NT2/D1 (cell line): ENCODE results near the gene TLL1.

ENCODE experiments used
- DNase-seq: peaks from one replicate; pipeline ENCODE4 v3.0.0-alpha.2; 2011; ENCODE audit warnings: low read depth, low spot score
- H3K27me3 ChIP-seq: 2 replicates; pipeline ENCODE4 v1.6.0; 2011; ENCODE audit warnings: mild to moderate bottlenecking; ENCODE audit not compliant: insufficient read length, insufficient read depth
- H3K36me3 ChIP-seq: 2 replicates; pipeline ENCODE4 v1.6.1; 2011; ENCODE audit warnings: mild to moderate bottlenecking, low read length, mixed read lengths; ENCODE audit not compliant: insufficient read depth, insufficient read length
- H3K4me1 ChIP-seq: 2 replicates; pipeline ENCODE4 v1.5.1; 2011; ENCODE audit not compliant: insufficient read depth, insufficient read length
- H3K4me3 ChIP-seq: 2 replicates; pipeline ENCODE4 v1.5.1; 2011; ENCODE audit warnings: low read depth; ENCODE audit not compliant: insufficient read length
- H3K9ac ChIP-seq: 2 replicates; pipeline ENCODE4 v1.6.0; 2011; ENCODE audit warnings: low read depth; ENCODE audit not compliant: insufficient read length
- H3K9me3 ChIP-seq: 2 replicates; pipeline ENCODE4 v1.5.1; 2011; ENCODE audit warnings: mild to moderate bottlenecking, low read length; ENCODE audit not compliant: insufficient read depth
- SUZ12 ChIP-seq: IDR thresholded peaks from 2 replicates; pipeline ENCODE4 v1.6.1; 2011; ENCODE audit not compliant: insufficient read length, insufficient read depth; ENCODE audit errors: extremely low read depth
- YY1 ChIP-seq: IDR thresholded peaks from 2 replicates; pipeline ENCODE4 v1.6.1; 2011; ENCODE audit not compliant: insufficient read length, insufficient read depth
- ZNF274 ChIP-seq: IDR thresholded peaks from 2 replicates; pipeline ENCODE4 v1.6.1; 2011; ENCODE audit warnings: mild to moderate bottlenecking, low read depth, low read length

The TLL1 gene

DNA sequence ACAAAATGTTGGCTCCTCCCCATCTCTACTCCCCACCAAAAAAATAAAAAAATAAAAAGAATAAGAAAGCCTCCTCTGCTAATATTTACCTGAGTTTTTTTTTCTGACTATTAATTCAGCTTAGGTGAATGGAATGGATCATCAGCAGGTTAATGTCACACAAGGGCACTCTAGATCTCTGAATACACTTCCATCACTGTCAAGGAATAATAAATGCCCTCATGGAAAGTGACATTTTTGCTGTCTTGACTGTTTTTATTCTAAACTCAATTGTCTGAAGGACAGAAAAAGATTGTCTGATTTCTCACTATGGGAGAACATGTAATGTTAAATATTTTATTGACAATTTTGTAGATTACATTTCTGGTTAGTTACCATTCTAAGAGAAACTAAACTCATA lies 30.4 kb upstream of the TLL1 start:
- Histone ChIP-seq H3K9ac (no peak overlapping the region), H3K4me3 (no peak overlapping the region), H3K9me3 (no peaks in the 10 kb centered on the region), H3K4me1 (no peaks in the 10 kb centered on the region), H3K36me3 (no peaks in the 10 kb centered on the region), H3K27me3 (no peaks in the 10 kb centered on the region)
- no peak for DNase-seq
- no peak for TF ChIP-seq ZNF274
- TF ChIP-seq SUZ12, result no peak
- TF ChIP-seq YY1, result no peak

DNA sequence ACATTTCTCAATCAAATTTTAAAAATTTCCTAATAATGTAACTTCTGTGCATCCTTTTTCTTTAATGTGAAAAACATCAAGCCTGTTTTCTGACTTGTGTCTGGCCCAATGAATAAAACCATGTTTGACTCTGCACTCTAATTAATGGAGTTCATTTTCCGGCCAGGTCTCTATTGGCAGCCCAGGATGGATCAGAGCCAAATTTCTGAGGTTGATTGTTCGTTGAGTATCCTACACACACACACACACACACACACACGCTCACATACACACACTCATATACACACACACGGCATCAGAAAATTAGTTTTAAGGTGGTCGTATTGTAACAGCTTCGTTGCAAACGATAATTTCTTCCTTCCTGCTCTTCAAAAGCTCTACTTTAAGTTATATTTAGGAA lies 28.9 kb upstream of the TLL1 start:
- Histone ChIP-seq H3K4me3 (no peak overlapping the region), H3K36me3 (no peaks in the 10 kb centered on the region), H3K27me3 (no peaks in the 10 kb centered on the region), H3K4me1 (no peaks in the 10 kb centered on the region), H3K9me3 (no peaks in the 10 kb centered on the region), H3K9ac (no peak overlapping the region)
- TF ChIP-seq YY1, result no peak
- TF ChIP-seq SUZ12, result no peak
- TF ChIP-seq ZNF274, result no peak
- no peak for DNase-seq

DNA sequence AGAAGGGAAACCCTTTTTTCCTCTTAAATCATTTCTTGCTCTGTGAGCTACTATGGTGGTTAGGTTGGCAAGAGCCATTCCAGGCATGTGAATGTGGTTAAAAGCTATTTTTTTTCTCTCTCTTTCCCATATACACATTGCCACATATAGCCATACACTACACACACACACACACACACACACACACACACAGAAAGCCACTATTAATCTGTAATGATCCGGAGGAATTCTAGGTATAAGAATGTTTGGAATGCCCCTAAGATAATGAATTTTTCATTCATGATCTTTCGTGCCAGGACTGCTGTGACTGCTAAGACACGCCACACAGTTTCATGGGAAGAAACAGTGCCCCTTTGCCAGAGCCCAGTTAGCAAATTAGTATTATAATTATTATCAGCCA lies 21.8 kb upstream of the TLL1 start:
- DNase-seq, result no peak
- TF ChIP-seq SUZ12 (no peak), ZNF274 (no peak), YY1 (no peak)
- Histone ChIP-seq H3K4me3 (no peak overlapping the region), H3K9ac (no peak overlapping the region), H3K4me1 (no peaks in the 10 kb centered on the region), H3K9me3 (no peaks in the 10 kb centered on the region), H3K27me3 (no peaks in the 10 kb centered on the region), H3K36me3 (no peaks in the 10 kb centered on the region)

DNA sequence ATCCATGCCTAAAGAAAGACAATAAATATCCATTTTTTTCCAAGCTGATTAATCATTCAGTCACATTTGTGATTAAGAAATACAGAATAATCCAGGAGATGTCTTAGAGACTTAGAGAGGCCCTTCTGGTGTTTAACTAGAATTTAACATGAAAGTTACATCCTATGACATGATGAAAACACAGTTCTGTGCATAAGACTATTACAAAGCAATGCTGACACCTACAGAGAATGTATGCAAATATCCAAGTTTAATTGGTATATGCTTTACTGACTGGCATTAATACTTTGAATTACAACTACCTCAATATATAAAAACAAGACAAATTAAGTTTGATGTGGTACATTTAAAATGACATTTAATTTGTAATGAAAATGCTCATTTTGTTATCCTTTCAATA lies 17.8 kb upstream of the TLL1 start:
- Histone ChIP-seq H3K9me3 (no peaks in the 10 kb centered on the region), H3K4me3 (no peak overlapping the region), H3K36me3 (no peaks in the 10 kb centered on the region), H3K4me1 (no peaks in the 10 kb centered on the region), H3K9ac (no peak overlapping the region), H3K27me3 (no peaks in the 10 kb centered on the region)
- DNase-seq, result no peak
- TF ChIP-seq ZNF274, result no peak
- no peak for TF ChIP-seq SUZ12
- TF ChIP-seq YY1, result no peak

DNA sequence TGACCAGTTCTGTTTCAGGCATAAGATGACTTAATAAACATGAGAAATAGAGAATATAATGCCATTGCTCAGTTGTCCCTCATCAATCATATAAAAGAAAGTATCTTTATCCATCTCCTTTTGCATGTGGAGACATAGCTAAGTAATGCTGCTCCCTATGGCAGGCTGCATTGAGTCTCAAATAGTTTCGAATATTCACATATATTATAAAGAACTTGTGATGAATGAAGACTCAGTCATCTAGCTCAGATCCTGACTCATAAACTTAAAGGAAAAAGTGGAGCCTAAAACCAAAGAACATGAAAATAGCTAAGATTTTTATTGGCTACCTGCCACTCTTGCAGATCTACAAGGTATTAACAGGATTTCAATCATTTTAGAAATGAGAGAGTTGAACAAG lies 11.7 kb upstream of the TLL1 start:
- H3K36me3 ChIP-seq, result no peaks in the 10 kb centered on the region
- no peaks in the 10 kb centered on the region for H3K4me1 ChIP-seq
- H3K27me3 ChIP-seq, result no peaks in the 10 kb centered on the region
- H3K4me3 ChIP-seq, result no peak overlapping the region
- no peaks in the 10 kb centered on the region for H3K9me3 ChIP-seq
- TF ChIP-seq SUZ12 (no peak), ZNF274 (no peak), YY1 (no peak)
- no peak overlapping the region for H3K9ac ChIP-seq
- DNase-seq, result no peak

DNA sequence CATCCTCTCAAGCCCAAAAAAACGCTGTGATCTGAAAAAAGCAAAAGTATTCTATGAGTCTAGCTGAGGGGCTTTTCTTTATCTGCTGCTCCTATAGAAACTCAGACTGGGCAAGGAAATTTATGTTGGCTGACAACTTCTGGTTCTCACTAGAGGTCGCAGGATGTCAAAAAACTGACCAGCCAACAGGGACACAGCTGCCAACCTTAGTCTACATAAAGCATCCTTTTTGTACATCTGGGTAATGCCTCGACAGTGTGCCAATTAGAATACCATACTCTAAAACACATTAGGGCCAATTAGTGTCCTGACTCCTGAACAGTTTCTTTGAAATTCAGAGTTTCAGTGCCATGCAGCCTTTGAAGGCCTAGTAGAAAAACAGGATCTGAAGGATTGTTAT lies 8.8 kb upstream of the TLL1 start:
- H3K36me3 ChIP-seq, result no peaks in the 10 kb centered on the region
- no peaks in the 10 kb centered on the region for H3K27me3 ChIP-seq
- no peak overlapping the region for H3K9ac ChIP-seq
- H3K9me3 ChIP-seq, result no peaks in the 10 kb centered on the region
- H3K4me1 ChIP-seq, result no peaks in the 10 kb centered on the region
- no peak for TF ChIP-seq ZNF274
- no peak for TF ChIP-seq SUZ12
- no peak for TF ChIP-seq YY1
- H3K4me3 ChIP-seq, result no peak overlapping the region
- no peak for DNase-seq

DNA sequence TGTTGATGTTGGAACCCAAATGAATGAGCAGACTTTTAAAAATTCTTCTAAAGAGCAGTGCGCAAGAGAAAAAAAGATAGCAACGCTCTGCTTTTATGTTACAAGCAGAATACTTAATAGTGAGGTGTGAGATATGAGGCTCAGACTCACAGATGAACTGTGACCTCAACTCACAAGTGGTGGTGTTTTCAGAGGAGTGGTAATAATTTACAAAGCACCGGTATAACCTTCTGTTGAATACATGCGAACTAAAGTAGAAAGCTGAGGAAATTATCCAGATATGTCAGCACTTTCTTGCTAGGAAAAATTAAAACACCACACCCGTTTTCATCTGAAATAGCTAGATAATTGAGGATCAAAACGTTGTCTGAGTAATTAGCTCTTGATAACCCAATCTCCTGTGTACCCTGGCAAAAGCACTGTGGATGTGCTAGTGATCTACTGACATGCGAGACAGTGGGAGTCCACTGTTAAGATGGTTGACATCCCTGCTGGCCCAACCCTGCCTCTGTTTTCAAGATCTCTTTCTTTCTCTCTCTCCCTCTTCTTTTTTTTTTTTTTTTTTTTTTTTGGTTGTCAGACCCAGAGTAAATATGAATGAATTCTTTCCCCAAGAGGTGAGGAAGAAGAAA lies 6.9 kb upstream of the TLL1 start:
- TF ChIP-seq ZNF274 (no peak), YY1 (no peak), SUZ12 (no peak)
- H3K4me3 ChIP-seq, result no peak overlapping the region
- DNase-seq, result no peak
- H3K4me1 ChIP-seq, result no peaks in the 10 kb centered on the region
- H3K9ac ChIP-seq, result no peak overlapping the region
- peaks cover 3% of the 10 kb centered on the region for H3K27me3 ChIP-seq
- H3K9me3 ChIP-seq, result no peaks in the 10 kb centered on the region
- no peaks in the 10 kb centered on the region for H3K36me3 ChIP-seq
